LoVo (cell line): ENCODE data around the gene PARP14.
"Not testable (repeated sequence)": the region's sequence is repeated elsewhere in the genome, so short reads cannot be mapped to it uniquely, and the experiment has no call there.

Experiments
- DNase-seq: peaks from one replicate; pipeline ENCODE4 v3.0.0-alpha.2; 2016; ENCODE audit warnings: low spot score

PARP14 gene

GRCh38 chr3:122680475-122681283 lies at the start of gene PARP14:
PARP14 (plus strand) TSS chr3:122680839; CDS start chr3:122680884, 45 bp downstream.
- DNase-seq: peak; percentile 77

- DNase-seq: peak; percentile 33
These were observed 44.9 kb upstream of the PARP14 start for GRCh38 chr3:122635789-122636188.

- DNase-seq: peak; percentile 6
These were observed 43.9 kb upstream of the PARP14 start for GRCh38 chr3:122636697-122637096.

GRCh38 chr3:122640437-122640999 lies 40.1 kb upstream of the PARP14 start:
- no peak for DNase-seq

- no peak for DNase-seq
These were observed 37.7 kb upstream of the PARP14 start for GRCh38 chr3:122642935-122643334.

GRCh38 chr3:122646146-122646988 lies 34.3 kb upstream of the PARP14 start:
- DNase-seq: no peak

GRCh38 chr3:122651233-122651907 lies 29.3 kb upstream of the PARP14 start:
- not testable (repeated sequence) for DNase-seq

GRCh38 chr3:122651962-122652361 lies 28.7 kb upstream of the PARP14 start:
- not testable (repeated sequence) for DNase-seq

GRCh38 chr3:122658336-122658735 lies 22.3 kb upstream of the PARP14 start:
- DNase-seq: not testable (repeated sequence)

- DNase-seq: no peak
These were observed 20.2 kb upstream of the PARP14 start for GRCh38 chr3:122660297-122660974.

GRCh38 chr3:122661633-122662032 lies 19.0 kb upstream of the PARP14 start:
- no peak for DNase-seq

GRCh38 chr3:122662505-122662904 lies 18.1 kb upstream of the PARP14 start:
- DNase-seq: no peak

GRCh38 chr3:122665226-122665786 lies 15.3 kb upstream of the PARP14 start:
- DNase-seq: no peak

- no peak for DNase-seq
These were observed 14.8 kb upstream of the PARP14 start for GRCh38 chr3:122665881-122666280.

- DNase-seq: peak; percentile 76
These were observed 11.5 kb upstream of the PARP14 start for GRCh38 chr3:122668930-122669730.

- DNase-seq: no peak
These were observed 9.1 kb upstream of the PARP14 start for GRCh38 chr3:122671553-122671952.

- no peak for DNase-seq
These were observed 6.3 kb upstream of the PARP14 start for GRCh38 chr3:122674339-122674738.

- DNase-seq: no peak
These were observed 3.9 kb upstream of the PARP14 start for GRCh38 chr3:122676759-122677158.

GRCh38 chr3:122677216-122677615 lies 3.4 kb upstream of the PARP14 start:
- DNase-seq: no peak

- DNase-seq: no peak
These were observed 2.1 kb upstream of the PARP14 start for GRCh38 chr3:122678506-122678905.
